K562 treated with DMSO at 1 percent for 48 hours (cell line): Measurements from ENCODE around the gene BTG1. TPM values are rescaled to one million over a fixed set of nuclear protein-coding genes. Genes with fewer than 3 reads are reported as not detected.

Experiments
- total RNA-seq: library from RNA; unstranded; fragments of 300-600 nt; gene quantifications from 2 replicates; pipeline ENCODE4 v1.2.3, GENCODE V29; 2022; ENCODE audit warnings: low replicate concordance; ENCODE audit errors: extremely low read depth

BTG1 gene, protein sequence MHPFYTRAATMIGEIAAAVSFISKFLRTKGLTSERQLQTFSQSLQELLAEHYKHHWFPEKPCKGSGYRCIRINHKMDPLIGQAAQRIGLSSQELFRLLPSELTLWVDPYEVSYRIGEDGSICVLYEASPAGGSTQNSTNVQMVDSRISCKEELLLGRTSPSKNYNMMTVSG
- total RNA-seq, result not detected in 2 replicates

GRCh38 chr12:92145731-92146496, at the start of gene BTG1:
BTG1 (minus strand) TSS chr12:92145846; CDS start chr12:92145535, 311 bp downstream.

